GM12891 (cell line): Measurements from ENCODE around the gene TAOK1.

Experiments used
- POLR2A ChIP-seq: IDR thresholded peaks from 2 replicates; pipeline ENCODE4 v1.6.1; 2011; ENCODE audit warnings: low read depth, low read length, control low read depth
- POU2F2 ChIP-seq: IDR thresholded peaks from 2 replicates; pipeline ENCODE4 v1.6.1; 2011; ENCODE audit warnings: low read depth, mild to moderate bottlenecking, control low read depth, low read length, moderate library complexity

GRCh38 chr17:29357232-29357631 is 32.9 kb upstream of the TAOK1 start:
- no peak for TF ChIP-seq POLR2A
- no peak for TF ChIP-seq POU2F2
